Measurements from ENCODE around the gene FN1.

Gene FN1

GRCh38 chr2:215382480-215382879 is 53.4 kb downstream of the FN1 start:
- no peak for ATAC-seq

GRCh38 chr2:215382011-215382410 is 53.9 kb downstream of the FN1 start:
- DNase-seq (no peak), ATAC-seq (no peak)

More at GRCh38 chr2:215382480-215382879, 53.4 kb downstream of the FN1 start:
- DNase-seq, result no peak

- DNase-seq (no peak), ATAC-seq (no peak)
These were observed 55.2 kb downstream of the FN1 start for GRCh38 chr2:215380699-215381098.

- DNase-seq (no peak), ATAC-seq (no peak)
These were observed 55.9 kb downstream of the FN1 start for GRCh38 chr2:215379948-215380347.

GRCh38 chr2:215379039-215379438 is 56.8 kb downstream of the FN1 start:
- ATAC-seq (no peak), DNase-seq (no peak)

GRCh38 chr2:215378045-215378444 is 57.8 kb downstream of the FN1 start:
- no peak for ATAC-seq

GRCh38 chr2:215377283-215377682 is 58.6 kb downstream of the FN1 start:
- ATAC-seq (no peak), DNase-seq (no peak)

More at GRCh38 chr2:215378045-215378444, 57.8 kb downstream of the FN1 start:
- no peak for DNase-seq

- no peak for DNase-seq
- no peak for ATAC-seq
These were observed 59.6 kb downstream of the FN1 start for GRCh38 chr2:215376103-215376780.

GRCh38 chr2:215375467-215375830 is 60.4 kb downstream of the FN1 start:
- ATAC-seq (no peak), DNase-seq (no peak)

- ATAC-seq, result no peak
These were observed 61.0 kb downstream of the FN1 start for GRCh38 chr2:215374642-215375466.

GRCh38 chr2:215374002-215374401 is 61.9 kb downstream of the FN1 start:
- ATAC-seq, result no peak

More at GRCh38 chr2:215374642-215375466, 61.0 kb downstream of the FN1 start:
- DNase-seq, result no peak

GRCh38 chr2:215372968-215373649 is 62.8 kb downstream of the FN1 start:
- ATAC-seq (no peak), DNase-seq (no peak)

More at GRCh38 chr2:215374002-215374401, 61.9 kb downstream of the FN1 start:
- DNase-seq, result no peak

GRCh38 chr2:215371915-215372897 is 63.7 kb downstream of the FN1 start:
- no peak for DNase-seq
- no peak for ATAC-seq

- DNase-seq (no peak), ATAC-seq (no peak)
These were observed 65.5 kb downstream of the FN1 start for GRCh38 chr2:215370112-215370965.

- no peak for ATAC-seq
These were observed 66.6 kb downstream of the FN1 start for GRCh38 chr2:215369181-215369760.

GRCh38 chr2:215368493-215368809 is 67.4 kb downstream of the FN1 start:
- no peak for DNase-seq

More at GRCh38 chr2:215369181-215369760, 66.6 kb downstream of the FN1 start:
- DNase-seq, result no peak

GRCh38 chr2:215367662-215368492 is 68.0 kb downstream of the FN1 start:
- ATAC-seq (no peak), DNase-seq (no peak)

More at GRCh38 chr2:215368493-215368809, 67.4 kb downstream of the FN1 start:
- no peak for ATAC-seq

- no peak for DNase-seq
- no peak for ATAC-seq
These were observed 69.3 kb downstream of the FN1 start for GRCh38 chr2:215366440-215367032.

- DNase-seq (no peak), ATAC-seq (no peak)
These were observed 70.6 kb downstream of the FN1 start for GRCh38 chr2:215365184-215365658.
